Activated naive CD4-positive, alpha-beta T cell treated with anti-CD3 and anti-CD28 coated beads, Interleukin-2, amount 50 U/mL, for 16 hours (primary cell): ENCODE data around the gene IL21R.
A peak's percentile ranks its signal among the peaks of the same experiment; 100 is the strongest.
"Not testable (repeated sequence)": the region's sequence is repeated elsewhere in the genome, so short reads cannot be mapped to it uniquely, and the experiment has no call there.

Source experiments
- DNase-seq: peaks from one replicate; pipeline ENCODE4 v3.0.0-alpha.2; 2020

The IL21R gene

DNA sequence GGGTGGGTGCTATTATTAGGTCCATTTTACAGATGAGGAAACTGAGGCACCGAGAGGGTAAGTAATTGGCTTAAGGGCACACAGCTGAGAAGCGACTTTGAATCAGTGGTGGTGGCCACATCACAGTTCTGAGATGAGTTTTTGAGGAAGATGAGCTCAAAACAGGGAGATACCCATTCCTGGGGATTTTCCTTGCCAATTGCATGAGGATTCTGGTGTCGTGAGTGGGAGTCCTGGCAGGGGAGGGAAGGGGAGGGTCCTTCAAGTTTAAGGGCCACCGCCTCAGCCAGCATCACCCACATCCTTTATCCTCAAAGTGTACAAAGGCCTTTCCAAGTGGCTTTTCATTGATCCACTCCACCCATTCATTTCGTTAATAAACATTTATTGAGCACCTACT, 45.3 kb downstream of the IL21R start:
- DNase-seq, result no peak

DNA sequence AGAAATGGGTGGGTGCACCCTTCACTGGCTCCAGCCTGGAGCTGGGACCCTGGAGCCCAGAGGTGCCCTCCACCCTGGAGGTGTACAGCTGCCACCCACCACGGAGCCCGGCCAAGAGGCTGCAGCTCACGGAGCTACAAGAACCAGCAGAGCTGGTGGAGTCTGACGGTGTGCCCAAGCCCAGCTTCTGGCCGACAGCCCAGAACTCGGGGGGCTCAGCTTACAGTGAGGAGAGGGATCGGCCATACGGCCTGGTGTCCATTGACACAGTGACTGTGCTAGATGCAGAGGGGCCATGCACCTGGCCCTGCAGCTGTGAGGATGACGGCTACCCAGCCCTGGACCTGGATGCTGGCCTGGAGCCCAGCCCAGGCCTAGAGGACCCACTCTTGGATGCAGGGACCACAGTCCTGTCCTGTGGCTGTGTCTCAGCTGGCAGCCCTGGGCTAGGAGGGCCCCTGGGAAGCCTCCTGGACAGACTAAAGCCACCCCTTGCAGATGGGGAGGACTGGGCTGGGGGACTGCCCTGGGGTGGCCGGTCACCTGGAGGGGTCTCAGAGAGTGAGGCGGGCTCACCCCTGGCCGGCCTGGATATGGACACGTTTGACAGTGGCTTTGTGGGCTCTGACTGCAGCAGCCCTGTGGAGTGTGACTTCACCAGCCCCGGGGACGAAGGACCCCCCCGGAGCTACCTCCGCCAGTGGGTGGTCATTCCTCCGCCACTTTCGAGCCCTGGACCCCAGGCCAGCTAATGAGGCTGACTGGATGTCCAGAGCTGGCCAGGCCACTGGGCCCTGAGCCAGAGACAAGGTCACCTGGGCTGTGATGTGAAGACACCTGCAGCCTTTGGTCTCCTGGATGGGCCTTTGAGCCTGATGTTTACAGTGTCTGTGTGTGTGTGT, 46.8 kb downstream of the IL21R start:
- DNase-seq, result no peak

DNA sequence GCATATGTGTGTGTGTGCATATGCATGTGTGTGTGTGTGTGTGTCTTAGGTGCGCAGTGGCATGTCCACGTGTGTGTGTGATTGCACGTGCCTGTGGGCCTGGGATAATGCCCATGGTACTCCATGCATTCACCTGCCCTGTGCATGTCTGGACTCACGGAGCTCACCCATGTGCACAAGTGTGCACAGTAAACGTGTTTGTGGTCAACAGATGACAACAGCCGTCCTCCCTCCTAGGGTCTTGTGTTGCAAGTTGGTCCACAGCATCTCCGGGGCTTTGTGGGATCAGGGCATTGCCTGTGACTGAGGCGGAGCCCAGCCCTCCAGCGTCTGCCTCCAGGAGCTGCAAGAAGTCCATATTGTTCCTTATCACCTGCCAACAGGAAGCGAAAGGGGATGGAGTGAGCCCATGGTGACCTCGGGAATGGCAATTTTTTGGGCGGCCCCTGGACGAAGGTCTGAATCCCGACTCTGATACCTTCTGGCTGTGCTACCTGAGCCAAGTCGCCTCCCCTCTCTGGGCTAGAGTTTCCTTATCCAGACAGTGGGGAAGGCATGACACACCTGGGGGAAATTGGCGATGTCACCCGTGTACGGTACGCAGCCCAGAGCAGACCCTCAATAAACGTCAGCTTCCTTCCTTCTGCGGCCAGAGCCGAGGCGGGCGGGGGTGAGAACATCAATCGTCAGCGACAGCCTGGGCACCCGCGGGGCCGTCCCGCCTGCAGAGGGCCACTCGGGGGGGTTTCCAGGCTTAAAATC, 47.6 kb downstream of the IL21R start:
- DNase-seq, result peak; percentile 45

DNA sequence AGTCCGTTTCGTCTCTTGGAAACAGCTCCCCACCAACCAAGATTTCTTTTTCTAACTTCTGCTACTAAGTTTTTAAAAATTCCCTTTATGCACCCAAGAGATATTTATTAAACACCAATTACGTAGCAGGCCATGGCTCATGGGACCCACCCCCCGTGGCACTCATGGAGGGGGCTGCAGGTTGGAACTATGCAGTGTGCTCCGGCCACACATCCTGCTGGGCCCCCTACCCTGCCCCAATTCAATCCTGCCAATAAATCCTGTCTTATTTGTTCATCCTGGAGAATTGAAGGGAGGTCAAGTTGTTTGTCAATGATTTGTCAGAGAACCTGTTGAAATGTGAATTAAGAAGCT, 48.2 kb downstream of the IL21R start:
- no peak for DNase-seq

DNA sequence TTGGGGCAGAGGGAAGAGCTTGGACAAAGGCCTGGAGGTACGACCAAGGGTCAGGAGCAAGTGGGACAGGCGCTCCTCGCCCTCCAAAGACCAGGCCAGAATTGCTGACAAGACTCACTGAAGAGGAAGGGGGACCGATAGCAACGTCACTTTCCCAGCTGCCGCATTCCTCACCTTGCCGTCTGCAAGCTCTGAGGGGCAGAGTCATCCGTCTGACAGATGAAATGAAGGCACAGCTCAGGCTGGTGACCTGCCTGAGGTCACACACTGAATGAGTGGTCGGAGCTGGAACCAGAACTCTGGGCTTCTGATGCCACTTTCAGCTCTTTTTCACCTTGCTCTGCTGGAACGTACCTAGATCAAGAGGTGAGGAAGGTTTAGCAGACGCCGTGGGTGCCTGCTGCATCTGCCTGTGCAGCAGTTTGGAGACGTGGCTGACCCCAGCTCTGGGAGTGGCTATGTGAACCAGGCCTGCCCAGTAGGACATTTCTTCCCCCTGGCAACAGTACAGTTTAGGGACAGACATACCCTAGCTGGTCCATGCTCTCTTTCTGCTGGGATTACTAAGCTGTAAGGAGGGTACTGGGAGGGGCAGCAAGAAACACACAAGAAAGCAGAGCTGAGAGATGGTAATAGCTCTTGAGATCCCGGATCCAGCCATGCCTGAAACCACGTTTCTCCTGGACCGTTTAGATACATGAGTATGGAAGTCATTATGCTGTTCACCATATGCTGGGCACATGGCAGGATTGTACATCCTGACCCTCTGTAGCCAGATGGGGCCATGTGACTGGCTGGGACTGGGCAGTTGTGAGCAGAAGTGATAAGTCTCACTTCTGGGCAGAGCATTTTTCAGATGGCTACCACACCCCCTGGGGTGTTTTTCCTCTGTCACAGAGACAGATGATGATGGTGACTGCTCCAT, 50.9 kb downstream of the IL21R start:
- DNase-seq, result no peak

DNA sequence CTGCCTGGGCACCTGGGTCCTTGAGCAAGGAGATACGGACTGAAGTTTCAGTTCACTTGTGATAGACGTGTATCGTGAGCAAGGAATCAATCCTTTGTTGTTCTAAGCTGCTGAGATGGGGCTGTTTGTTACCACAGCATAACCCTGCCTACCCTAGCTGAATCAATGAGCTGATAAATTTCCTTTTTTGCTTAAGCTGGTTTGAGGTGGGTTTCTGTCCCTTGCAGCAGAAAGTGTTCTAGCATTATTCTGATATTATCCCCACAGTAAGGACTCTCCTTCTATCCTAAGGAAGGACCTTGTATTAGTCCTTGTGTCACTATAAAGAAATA, 51.5 kb downstream of the IL21R start:
- DNase-seq, result no peak

DNA sequence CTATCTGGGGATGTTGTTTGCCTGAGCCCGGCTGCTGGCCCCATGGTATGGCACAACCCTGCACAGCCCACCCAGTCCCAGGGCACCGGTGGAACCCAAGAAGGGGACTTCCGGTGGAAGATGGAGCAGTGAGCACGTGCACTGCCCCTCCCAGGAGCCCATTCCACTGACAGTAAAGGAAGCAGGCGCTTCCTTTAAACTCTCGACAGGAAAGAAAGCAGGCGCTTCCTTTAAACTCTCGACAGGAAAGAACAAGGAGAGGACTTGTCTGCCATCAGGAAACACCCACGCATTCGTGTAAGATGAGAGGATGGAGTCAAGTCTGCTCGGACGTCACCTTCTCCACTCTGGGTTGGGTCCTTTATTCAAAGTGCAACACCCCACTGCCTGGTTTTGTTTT, 53.7 kb downstream of the IL21R start:
- DNase-seq, result no peak

DNA sequence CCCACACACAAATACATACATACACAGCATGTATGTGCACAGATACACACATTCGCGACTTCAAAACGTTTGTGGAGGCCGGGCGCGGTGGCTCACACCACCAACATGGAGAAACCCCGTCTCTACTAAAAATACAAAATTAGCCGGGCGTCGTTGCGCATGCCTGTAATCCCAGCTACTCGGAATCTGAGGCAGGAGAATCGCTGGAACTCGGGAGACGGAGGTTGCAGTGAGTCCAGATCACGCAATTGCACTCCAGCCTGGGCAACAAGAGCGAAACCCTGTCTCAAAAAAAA, 55.6 kb downstream of the IL21R start:
- DNase-seq, result not testable (repeated sequence)

DNA sequence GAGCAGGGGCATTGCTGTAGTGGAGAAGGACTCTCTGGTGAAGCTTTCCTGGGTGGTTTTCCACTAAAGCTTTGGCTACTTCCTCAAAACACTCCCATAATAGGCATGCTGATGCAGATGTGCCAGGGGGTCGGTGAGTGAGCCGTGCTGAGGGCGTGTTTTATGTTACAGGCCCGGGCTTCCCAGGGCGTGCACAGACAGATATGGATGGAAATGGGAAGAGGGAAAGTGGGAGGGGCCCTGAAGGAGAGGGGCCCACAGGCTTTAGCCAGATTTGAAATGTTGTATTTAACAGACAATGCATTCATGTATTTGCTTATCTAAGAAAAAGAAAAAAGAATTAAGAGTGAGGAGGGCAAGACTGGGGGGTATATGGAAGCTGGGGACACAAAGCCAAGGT, 56.3 kb downstream of the IL21R start:
- DNase-seq, result no peak

DNA sequence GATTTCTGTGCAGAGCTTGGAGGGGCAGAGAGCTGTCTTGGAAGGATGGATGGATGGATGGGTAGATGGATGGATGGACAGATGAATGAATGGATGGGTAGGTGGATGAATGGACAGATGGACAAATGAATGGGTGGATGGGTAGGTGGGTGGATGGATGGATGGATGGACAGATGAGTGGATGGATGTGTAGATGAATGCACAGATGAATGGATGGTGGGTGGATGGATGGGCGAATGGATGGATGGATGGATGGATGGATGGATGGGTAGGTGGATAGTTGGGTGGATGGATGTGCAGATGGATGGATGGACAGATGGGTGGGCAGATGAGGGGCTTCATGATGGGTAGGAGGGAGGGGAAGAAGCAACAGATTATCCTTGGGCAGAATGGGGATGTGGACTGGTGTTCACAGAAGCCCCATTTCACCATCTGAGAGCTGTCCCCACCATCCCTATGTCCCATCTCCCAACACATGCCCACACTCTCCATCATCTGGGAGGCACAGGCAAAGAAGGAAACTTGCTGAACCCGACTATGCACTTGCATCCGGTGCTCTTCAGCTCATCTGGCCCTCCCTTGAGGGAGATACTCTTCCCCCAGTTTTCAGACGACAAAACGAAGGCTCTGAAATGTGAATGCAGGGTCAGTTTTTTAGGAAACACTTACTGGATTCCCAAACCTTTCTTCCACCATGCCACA, 57.2 kb downstream of the IL21R start:
- no peak for DNase-seq

DNA sequence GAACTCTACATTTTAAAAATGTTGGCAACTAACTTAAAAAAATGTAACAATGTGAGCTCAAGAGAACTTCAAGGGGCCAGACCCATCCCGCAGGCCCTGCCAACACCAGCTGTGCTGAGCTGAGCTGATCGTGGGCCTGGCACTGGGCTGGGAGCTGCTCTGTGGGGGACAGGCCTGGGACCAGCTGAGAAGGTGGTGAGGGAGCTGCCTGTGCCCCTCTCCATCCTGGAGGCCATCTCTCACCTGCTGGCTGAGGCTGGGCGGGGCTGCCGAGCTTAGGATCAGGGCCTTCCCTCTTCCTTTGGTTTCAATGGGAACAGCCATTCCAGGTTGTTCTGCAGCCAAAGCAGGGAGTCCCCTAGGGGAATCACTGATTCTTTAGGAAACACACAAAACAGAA, 58.2 kb downstream of the IL21R start:
- no peak for DNase-seq

DNA sequence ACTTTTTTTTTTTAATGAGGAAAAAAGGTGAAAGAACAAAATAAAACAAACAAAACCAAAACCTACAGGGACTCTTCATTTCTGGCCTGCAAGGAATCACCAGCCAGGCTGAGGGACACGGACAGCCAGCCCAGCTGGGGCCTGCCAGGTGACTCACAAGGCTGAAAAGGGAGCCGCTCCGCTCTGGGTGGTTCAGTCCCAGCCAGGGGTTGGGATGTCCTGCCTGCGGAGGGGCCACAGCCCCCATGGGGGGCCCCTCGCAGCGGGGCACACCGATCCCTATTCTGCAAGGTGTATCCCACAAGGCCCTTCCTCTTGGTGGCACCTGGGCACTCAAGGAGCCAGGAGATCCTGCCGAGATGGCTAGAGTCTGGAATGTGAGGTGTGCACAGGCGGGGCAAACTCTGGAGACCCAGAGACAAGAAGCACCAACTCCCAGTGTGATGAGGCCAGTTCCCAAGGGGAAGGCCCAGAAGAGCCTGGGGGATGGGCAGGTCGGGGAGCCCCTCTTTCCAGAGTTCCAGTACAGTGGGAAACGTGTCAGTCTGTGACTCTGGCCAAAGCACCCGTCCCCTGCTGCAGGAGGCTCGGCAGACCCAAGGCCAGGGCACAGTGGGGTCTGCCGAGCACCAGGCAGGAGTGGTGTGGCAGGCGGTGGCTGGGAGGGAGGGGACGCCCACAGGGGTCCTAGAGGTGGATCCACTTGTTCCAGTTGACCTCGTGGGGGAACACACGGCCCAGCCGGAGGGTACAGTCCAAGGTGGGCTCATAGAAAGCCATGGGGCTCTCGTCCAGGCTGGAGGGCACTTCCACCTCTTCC, 58.9 kb downstream of the IL21R start:
- DNase-seq, result no peak

DNA sequence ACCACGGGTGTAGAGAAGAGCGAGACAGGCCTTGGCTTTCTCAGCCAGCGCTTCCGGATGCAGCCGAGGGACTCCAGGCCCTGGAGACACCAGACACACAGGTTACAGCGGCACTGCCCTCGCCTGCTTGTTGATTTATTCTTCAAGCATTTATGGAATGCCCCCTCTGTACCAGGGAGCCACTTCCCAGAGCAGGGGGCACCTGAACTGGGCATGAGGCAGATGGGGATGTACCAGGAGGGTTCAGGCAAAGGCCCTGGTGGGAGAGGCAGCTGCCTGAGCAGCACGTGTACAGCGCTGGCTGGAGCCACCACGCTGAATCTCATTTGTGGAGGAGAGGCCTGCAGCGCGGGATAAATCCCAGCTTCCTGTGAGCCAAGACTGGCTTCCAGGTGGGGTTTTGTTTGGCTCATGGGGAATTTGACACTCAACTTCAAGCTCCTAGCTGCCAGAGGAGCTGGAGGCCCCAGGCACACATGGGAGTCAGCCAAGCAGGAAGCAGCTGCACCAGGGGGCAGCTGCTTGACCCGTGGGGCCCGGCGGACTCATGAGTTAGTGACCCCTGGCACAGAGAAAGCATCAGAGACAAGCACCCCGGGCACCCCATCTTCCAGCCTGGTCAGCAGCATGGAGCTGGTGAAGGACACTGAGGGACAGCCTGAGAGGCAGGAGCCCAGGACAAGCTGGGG, 59.7 kb downstream of the IL21R start:
- no peak for DNase-seq

DNA sequence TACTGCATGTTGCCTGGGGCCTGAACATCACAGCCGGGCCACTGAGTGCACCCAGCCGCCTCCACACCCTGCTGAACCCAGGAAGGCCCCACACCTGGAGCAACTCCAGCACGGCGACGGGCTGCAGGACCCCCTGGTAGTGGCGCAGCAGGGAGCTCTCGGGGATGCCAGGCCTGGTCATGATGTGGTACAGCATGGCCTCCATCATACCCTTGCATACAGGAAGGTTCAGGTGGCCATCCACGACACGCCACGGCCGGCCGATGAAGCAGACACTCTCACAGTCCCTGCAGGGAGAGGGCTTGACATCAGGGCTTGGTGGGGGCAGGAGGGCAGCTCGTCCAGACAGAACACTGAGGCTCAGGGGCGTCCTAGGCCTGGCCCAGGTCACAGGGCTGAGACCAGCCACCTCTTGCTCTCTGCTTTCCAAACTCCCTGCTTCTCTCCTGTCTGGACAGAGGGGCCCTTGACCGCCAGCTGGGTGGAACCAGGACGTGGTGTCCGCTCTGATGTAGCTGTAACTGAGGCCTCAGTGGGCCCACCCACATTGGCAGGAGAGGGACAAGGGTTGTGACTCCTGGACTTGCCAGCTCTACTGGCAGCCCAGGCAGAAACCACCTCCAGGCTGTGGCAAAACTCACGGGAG, 60.3 kb downstream of the IL21R start:
- DNase-seq, result no peak

DNA sequence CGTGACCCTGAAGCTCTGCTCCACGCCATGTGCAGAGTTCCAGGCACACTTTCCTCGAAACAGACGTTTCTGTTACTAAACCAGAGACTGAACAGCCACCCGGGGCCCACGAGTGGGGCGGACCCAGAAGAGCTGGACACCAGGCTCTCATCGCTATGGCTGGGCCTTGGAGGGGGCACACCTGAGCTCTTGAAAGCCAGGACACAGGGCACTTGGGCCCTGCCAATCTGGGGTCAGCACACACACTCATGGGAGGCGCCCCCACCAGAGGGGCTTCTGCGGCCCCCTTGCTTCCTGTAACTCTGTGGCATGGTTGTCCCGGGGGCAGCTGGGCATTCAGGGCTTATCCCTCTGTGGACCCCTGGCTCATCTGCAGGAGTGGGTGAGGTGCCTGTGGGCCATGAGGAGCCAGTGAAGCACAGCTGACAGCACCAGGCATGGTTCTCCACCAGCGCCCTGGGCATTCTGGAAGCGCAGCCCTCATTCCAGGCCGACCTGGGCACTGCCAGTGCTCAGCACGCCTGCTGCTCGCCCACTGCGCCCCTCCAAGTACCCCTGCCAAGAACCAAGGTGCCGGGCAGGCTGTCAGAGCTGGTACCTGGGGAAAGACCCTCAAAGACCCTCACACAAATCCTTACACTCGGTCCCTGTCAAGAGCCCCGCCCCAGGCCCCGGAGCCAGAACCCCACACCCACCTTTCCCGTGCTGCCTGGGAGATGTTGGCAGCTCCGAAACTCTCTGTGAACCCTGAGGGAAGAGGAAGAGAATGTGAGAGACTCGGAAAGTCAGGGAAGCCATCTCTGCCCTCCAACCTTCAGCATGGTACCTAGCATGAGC, 61.1 kb downstream of the IL21R start:
- no peak for DNase-seq

DNA sequence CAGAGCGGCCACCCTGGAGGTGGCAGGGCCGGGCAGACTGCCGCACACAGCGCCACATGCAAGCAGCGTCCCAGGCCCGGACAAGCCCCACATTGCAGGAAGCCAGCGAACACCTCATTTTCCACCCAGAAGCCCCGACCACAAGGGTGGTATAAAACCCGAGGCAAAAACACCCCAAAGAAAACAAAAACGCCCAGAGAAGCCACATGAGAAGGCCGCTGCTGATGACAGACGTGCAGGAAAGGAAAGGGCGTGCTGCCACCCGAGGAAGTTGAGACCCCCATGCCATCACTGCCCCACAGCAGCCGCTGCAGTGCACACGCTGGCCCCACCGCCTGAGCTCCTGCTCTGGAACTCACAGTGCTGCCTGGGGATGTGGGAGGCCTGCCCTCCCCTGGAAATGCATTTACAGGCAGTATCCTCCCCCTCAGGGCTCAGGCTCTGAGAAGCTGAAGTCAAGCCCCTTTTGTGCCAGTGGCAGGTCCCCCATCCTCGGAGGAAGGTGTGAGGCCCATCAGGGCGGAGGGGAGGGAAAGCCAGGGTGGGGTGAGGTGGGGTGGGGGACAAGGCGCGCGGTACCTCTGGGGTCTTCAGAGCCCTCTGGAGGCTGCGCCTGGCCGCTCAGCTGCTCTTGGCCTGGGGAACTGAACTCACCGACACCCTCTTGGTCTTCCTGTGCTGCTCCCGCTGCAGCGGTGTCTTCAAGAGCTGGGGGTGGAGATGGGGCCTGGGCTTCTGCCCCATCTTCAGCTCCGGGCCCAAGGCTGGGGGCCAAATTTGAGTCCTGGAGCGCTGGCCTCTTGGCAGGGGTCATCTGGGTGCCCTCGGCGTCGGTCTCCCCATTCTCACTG, 62.0 kb downstream of the IL21R start:
- no peak for DNase-seq

DNA sequence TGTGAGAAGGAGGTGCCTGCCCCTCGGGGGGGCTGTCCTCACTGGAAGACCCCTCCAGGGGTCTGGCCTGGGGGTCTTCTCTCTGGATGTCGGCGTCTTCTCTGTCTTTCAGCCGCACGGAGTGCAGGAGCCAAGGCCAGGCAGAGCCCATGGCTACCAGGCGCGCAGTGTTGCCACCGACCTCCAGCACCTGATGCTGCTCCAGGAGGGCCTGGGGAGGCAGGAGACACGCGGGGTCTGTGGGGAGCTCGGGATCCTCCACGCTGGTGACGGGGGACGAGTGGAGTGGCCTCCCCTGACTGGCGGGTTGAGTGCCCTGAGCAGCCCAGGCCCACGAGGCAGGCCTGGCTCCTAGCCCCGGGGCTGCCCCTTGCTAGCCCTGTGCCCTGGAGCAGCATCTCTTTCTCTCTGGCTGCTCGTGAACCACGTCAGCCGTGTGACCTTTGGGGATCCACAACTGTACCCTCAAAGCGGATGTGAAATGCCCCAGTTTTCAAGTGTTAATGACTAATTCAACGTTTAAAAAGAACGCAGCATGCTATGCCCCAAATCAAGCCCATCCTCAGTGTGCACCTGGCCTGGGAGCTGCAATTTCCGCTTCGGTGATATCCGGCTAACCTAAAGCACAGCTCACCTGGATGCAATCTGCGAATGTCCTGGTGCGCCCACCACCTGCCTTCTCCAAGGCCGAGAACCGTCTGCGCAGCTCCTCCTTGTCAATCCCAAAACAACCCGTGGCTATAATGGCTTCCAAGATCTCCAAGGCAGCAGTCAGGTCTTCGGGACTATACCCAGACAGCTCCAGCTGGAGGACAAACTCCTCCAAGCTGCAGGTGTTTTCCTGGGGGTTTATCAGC, 62.9 kb downstream of the IL21R start:
- DNase-seq, result no peak

DNA sequence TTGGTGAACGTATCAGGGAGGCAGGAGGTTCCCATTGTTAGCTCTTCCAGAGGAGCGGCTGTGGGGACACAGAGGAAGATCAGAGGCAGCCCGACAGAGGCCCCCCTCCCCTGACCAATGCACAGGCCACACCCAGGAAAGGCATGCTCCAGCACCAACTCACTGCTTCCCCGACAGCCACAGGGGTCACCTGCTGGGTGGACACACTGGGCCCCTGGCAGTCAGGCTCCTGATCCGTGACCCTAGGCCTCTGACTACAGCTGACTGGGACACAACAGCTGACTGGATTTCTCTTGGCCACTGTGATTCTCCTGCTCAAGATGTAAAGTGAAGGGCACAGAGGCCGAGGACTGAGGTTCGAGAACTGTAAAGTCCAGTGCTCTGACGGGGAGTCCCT, 63.5 kb downstream of the IL21R start:
- DNase-seq, result no peak
